Fibroblast of villous mesenchyme (primary cell): ENCODE data around the gene HSFX2. TPM values are rescaled to one million over a fixed set of nuclear protein-coding genes. Genes with fewer than 3 reads are reported as not detected.
"Not testable (repeated sequence)": the region's sequence is repeated elsewhere in the genome, so short reads cannot be mapped to it uniquely, and the experiment has no call there.

Experiments
- DNase-seq: peaks from one replicate; pipeline ENCODE4 v3.0.0-alpha.2; 2010; ENCODE audit warnings: low read depth
- H3K4me3 ChIP-seq: 2 replicates; pipeline ENCODE4 v1.5.1; 2011; ENCODE audit warnings: low read depth, mild to moderate bottlenecking, low read length
- total RNA-seq: library from RNA; depleted of rRNA; stranded (reverse); fragments of >200 nt; gene quantifications from 2 replicates; pipeline ENCODE4 v1.2.3, GENCODE V29; 2012
- TF ChIP-seq, protein P1 (sequence below): IDR thresholded peaks from 2 replicates; pipeline ENCODE4 v1.5.1; 2012; ENCODE audit warnings: low read depth, mild to moderate bottlenecking, low read length; ENCODE audit not compliant: insufficient read depth

The HSFX2 gene
- total RNA-seq, 1 donor, result 0.86 TPM

GRCh38 chrX:149618871-149619270 is 23.8 kb upstream of the HSFX2 start:
- H3K4me3 ChIP-seq, result no peak overlapping the region
- TF ChIP-seq, protein P1, sequence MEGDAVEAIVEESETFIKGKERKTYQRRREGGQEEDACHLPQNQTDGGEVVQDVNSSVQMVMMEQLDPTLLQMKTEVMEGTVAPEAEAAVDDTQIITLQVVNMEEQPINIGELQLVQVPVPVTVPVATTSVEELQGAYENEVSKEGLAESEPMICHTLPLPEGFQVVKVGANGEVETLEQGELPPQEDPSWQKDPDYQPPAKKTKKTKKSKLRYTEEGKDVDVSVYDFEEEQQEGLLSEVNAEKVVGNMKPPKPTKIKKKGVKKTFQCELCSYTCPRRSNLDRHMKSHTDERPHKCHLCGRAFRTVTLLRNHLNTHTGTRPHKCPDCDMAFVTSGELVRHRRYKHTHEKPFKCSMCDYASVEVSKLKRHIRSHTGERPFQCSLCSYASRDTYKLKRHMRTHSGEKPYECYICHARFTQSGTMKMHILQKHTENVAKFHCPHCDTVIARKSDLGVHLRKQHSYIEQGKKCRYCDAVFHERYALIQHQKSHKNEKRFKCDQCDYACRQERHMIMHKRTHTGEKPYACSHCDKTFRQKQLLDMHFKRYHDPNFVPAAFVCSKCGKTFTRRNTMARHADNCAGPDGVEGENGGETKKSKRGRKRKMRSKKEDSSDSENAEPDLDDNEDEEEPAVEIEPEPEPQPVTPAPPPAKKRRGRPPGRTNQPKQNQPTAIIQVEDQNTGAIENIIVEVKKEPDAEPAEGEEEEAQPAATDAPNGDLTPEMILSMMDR, result no peak
- DNase-seq, result no peak

DNA sequence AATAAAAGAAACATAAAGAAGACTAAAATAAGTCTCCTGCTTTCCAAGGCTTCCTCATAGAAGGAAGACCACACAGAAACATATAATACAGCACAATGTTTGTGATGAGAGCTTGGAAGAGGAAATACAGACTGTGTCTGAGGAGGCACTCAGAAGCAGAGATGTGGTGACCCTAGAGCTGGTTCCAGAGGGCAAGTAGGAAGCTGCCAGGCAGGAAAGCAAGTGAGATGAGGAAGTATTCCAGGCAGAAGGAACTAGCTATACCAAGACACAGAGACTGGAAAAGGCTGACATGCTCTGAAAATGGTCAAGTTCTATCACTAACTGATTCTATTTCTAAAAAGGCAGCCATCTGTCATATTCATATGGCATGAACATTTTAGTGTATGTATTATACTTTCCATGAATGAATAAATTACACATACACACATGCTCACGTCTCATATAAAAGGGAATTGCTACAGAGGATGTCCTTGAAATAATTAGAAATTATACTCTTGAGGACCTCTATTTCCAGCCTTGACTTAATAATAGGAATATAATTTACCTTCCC is 16.6 kb upstream of the HSFX2 start:
- no peak overlapping the region for H3K4me3 ChIP-seq
- no peak for DNase-seq
- TF ChIP-seq, protein P1, result no peak

DNA sequence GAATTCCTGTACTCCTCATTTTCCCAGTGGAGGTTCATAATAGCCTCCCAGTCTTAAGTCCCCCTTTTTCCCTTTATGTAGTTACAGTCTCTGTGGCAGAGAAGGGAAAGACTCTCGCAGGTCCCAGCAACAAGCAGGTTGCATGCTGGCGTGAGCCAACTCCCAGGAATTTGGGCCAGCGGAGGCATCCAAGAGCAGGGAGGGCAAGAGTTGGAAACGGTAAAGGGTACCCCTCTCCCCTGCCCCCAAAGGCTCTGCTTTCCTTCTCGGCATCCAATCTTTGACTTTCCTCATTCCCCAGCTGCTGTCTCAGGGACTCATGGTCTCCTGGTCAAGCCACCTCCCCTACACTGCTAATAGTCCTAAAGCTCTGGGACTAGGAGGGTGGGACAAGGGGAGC is 15.4 kb upstream of the HSFX2 start:
- TF ChIP-seq, protein P1, result no peak
- DNase-seq, result no peak

GRCh38 chrX:149607699-149608098 is 12.6 kb upstream of the HSFX2 start:
- no peak overlapping the region for H3K4me3 ChIP-seq
- TF ChIP-seq, protein P1, result no peak
- no peak for DNase-seq

More for the DNA sequence above, 15.4 kb upstream of the HSFX2 start:
- no peak overlapping the region for H3K4me3 ChIP-seq

GRCh38 chrX:149605248-149605885 is 10.3 kb upstream of the HSFX2 start:
- peak; percentile 7 for DNase-seq
- H3K4me3 ChIP-seq, result not testable (repeated sequence)

GRCh38 chrX:149598603-149599002 is 3.5 kb upstream of the HSFX2 start:
- TF ChIP-seq, protein P1, result peak; percentile 4
- not testable (repeated sequence) for DNase-seq, H3K4me3 ChIP-seq

DNA sequence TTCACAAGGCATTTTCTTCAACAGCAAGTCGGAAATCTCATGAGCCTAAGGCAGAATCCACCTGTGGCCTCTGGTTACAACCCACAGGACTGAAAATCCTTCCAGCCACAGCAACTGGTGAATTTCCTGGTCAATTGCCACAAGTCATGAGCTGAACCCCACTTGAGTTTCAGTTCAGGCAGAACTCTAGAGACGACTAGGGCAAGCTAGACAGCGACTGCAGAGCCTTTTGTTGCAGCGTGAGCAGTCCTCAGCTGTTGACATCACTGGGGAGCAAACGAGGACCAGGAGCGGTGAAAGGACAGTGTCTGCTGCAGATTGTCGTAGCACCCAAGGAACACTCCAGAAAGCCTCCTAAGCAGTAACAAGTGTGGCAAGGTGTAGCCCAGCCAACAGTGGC is 829 bp upstream of the HSFX2 start:
- not testable (repeated sequence) for DNase-seq, H3K4me3 ChIP-seq

DNA sequence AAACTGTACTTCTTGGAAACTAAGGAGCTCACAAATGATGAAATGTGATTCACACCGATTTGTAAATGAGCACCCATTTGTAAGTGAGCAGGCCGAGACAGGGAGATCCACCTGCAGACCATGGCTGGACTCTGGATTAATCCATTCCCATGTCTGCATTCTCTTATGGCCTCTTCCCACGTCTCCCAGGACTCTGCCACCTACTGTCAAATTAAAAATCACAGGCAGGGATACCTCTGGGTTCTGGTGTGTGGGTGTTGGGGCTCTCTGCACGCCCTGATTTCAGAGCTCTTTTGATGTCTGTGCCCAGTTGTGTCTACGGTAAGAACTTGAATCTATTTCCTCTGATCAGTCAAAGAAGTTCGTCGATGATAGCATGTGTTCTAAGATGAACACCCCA is 4.1 kb downstream of the HSFX2 start:
- DNase-seq, H3K4me3 ChIP-seq: not testable (repeated sequence)

DNA sequence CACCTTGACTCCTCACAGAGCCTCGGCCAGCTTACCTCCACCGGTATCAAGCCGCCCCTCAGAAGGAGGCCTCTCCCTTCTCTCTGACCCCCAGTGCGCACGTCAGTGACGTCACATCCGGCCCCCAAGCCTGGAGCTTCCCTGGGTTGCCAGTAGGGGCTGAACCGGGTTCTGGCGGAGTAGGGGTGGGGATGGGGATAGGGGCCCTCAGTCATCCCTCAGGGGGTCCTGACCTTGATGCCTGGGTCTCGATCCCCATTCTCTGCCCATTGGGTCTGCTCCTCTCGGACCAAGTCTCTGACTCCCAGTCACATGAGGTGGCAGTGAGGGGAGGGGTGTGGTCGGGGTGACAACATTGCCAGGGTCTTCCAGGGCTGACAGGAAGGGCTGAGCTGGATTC is 7.8 kb downstream of the HSFX2 start, which contains the start of gene MAGEA9B:
Gene MAGEA9B, minus strand, starts transcription at position 101 of the 400 bp plus-strand sequence. CDS start 4,280 bp downstream, outside the sequence.
- not testable (repeated sequence) for DNase-seq, H3K4me3 ChIP-seq

DNA sequence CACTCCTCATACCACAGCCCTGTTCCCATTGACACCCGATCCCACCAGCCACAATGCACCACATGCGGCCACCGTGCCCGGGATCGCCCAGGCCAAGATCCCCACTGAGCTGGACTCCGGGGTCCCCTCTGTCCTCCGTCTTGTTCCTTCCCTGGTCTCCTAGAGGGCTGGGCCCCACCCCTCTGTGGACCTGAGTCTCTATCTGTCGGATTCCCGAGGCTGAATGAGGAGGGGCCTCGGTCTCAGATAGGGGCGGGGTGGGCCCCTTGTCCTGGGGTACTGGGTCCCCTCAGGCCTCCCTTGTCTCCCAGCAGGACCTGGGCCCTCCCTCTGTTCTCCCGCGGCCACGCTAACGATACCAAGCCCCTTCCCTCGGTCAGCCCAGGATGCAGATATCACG is 9.5 kb downstream of the HSFX2 start:
- not testable (repeated sequence) for DNase-seq, H3K4me3 ChIP-seq

- DNase-seq, H3K4me3 ChIP-seq: not testable (repeated sequence)
Observed at GRCh38 chrX:149573456-149573855, 21.7 kb downstream of the HSFX2 start.
